Tongue (tissue), 2 donors: Measurements from ENCODE around the gene THSD7B. TPM values are rescaled to one million over a fixed set of nuclear protein-coding genes. Genes with fewer than 3 reads are reported as not detected.
"Not testable (repeated sequence)": the region's sequence is repeated elsewhere in the genome, so short reads cannot be mapped to it uniquely, and the experiment has no call there.

Experiments used
- DNase-seq: peaks from one replicate; pipeline ENCODE4 v3.0.0-alpha.2; 2015
- total RNA-seq: library from RNA; depleted of rRNA; stranded (reverse); fragments of >200 nt; gene quantifications from one replicate; pipeline ENCODE4 v1.2.3, GENCODE V29; 2014

Gene THSD7B
- total RNA-seq, 1 donor from 2014 or later = 9.8 TPM

DNA sequence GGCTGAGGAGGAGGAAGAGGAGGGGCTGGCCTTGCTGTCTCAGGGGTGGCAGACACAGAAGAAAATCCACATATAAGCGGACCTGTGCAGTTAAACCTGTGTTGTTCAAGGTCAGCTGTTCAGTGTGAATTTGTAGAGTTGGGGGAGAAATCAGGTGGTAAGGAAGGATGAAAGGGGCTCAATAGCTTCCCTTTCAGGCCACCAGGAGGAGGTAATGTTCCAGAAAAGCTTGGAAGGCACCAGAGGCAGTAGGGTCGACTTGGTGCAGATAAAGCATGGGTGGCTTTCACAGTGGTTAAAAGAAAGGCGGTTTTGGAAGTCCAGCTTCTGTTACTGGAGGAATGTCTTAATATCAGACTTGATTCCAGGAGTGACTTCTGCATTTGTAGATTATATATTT lies 167.4 kb downstream of the THSD7B start:
- DNase-seq = peak; percentile 25

DNA sequence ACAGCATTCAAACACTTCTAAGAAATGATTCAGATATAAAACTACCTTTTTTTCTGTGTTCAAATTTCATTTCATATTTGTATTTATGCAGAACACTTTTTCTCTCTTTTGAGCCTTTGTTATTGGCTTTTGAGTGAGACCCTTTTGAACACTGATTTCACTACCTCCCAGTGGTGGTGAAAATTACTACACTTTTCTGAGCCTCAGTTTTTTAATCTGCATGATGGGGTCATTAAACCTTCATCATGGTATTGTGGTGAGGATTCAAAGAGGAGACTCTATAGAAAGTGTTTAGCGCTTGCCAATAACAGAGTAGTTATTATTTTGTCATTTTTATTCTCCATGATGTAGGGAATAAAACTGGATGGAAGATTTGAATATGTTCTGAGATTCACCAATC lies 169.8 kb downstream of the THSD7B start:
- no peak for DNase-seq

DNA sequence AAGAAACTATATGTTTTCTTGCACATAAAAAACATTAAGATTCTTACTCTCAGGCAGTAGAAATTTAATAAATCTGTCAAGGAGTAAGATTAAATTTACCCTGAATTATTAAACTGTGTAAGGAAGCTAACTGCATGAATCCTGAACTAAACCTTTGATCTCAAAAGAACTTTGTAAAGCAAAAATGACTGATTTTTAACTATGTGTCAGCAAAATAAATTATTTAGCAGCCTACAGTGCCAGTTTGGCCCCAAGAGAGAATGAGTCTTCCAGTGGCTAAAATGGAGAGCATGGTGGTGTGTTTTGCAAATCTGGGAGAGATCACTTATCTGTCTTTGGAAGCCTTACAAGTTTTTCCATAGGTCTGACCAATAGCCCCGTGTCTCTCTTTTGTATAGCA lies 190.7 kb downstream of the THSD7B start:
- no peak for DNase-seq

DNA sequence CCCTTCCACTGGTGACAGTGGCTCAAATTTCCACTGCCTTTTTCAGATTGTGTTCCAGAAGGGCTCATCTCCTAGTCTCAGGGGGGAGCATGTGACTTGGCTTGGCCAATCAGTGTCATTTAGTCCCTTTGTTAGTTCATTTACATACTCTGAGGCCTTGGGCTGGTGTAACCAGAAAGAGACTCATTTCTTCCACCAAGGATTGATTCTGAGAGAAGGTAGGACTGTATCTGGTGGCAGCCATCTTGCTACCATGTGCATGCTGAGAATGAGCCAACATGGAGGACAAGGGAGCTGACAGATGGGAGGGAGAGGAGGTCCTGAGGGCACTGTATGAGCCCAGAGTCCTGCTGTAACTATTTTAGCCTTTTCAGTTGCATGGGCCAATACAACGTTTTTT lies 191.7 kb downstream of the THSD7B start:
- DNase-seq = no peak

DNA sequence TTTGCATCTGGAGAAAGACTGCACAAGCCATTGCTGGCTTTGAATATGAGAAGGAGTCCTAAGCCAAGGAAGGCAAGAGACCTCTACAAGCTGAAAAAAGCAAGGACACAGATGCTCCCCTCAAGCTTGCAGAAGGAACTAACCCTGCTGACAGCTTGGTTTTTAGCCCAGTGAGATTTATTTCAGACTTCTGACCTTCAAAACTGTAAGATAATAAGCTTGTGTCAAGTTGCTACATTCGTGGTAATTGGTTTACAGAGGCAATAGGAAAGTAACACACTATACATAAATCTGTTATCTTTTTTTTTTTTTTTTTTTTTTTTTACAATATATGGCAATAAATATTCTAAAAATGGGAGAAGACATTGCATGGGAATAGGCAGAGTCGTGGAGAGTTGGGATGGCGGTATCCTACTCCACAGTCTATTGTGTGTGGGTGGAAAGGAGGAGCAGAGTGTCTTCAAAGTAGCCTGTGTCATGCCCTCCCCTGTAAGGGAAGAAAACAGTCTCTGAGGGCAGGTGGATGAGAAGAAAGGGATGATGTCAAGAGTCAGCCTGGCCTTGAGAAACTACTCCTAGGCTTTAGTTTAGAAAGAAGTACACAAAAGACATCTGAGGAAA lies 196.9 kb downstream of the THSD7B start:
- no peak for DNase-seq

DNA sequence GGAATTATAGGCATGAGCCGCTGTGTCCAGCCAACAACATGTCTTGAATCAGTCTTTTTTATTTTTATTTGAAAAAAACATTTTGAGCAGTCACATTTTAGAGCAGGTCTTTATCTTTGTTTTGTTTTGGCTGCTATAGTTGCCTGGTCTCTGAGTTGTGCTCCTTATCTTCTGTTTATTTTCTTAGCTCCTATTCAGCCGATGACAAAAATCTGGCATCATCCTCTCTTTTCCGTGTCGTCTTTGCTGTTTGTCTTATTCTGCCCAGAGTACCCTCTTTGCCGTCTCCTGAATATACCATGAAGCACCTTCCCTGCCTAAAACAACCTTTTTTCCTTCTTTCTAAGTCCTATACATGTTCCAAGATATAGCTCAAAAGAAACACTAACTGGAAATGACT lies 201.1 kb downstream of the THSD7B start:
- DNase-seq = no peak

DNA sequence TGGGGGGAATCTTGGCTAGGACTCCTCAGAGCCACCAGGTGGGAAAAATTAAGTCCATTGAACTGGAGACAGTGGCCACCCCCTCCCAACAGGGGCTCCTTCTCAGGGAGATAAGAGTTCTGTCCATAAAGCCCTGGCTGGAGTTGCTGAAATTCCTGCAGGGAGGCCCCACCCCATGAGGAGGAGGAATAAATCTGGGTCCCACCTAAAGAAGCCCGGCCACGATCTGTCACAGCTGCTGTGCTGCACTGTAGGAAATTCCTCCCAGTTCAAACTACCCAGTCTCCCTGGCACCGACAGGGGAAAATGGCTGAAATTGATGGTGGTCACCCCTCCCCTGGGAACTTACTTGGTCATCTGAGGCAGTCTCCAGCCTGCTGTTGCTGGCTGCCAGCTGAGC lies 215.0 kb downstream of the THSD7B start:
- DNase-seq = no peak

DNA sequence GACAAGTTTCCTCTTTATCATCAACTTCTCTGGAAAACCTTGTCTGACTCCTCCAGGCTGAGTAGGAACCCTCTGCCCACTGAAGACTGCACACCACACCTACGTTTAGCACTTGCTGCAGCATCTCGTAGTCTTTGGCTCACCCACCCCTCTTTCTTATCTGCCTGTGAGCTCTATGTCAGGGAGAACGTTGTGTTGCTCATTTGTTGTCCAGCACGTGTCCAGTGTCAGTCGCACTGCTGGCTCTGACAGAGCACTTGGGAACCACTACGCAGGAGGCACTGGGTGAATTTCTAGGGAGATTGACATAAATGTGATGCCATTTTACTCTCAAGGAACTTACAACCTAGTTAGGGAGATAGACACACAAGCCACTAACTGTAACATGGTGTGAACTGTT lies 216.3 kb downstream of the THSD7B start:
- not testable (repeated sequence) for DNase-seq

DNA sequence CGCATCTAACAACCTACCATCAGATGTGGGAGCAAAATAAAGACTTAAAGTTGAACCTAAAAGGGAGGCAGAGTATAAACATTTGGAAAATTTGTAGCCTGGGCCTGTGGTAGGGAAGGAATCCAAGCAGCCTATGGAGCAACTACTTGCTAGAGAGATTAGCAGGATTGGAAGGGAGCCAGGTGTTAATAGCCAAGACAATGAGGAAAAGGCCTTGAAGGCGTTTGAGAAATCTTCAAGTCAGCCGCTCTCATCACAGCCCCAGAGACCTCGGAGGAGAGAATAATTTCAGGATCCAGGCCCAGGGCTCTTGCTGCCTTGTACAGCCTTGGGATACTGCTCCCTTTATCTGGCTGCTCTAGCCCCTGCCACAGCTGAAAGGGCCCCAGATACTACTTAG lies 219.7 kb downstream of the THSD7B start:
- peak; percentile 2 for DNase-seq

DNA sequence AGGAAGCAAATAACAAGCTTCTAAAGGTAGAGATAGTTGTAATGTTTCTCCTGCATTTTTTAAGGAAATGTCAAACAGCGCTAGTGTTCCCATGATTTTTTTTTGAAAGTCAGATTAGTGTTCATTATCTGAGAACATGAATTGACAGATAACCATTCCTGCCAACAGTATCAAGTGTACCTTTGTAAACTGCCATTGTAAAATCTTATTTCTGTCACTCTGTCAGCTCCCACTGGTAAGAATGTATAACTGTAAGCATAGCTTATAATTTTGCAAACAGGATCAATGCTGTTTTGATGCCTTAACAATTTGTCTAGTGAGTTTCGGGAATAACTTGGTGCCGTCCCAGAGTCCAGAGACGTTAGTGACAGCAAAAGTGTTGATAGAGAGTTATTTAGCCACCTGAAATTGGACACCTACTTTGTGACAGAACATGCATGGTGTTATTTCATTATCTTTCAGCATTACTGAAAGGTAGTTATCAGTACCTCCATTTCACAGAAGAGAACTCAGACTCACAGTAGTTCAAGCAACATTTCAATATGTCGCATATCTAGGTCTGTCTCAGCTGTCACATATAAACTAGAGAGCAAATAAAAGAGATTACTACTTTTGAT lies 221.4 kb downstream of the THSD7B start:
- no peak for DNase-seq

DNA sequence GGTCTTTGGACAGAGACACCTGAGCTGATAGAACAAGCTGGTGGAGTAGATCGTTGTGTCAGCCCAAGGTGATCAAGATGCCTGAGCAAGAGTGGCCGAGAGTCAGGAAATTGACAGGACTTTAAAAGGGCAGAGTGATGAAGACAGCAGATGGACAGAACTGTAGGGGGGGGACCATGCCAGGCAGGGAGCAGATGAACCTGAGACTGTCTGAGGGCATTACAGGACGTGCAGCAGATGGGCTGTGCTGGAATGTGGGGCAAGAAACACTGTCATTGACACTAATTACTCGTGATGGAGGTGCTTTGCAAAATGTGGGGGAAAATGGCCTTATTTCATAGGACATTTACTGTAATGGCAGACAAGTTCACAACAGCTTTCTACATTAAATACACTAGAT lies 225.0 kb downstream of the THSD7B start:
- no peak for DNase-seq

DNA sequence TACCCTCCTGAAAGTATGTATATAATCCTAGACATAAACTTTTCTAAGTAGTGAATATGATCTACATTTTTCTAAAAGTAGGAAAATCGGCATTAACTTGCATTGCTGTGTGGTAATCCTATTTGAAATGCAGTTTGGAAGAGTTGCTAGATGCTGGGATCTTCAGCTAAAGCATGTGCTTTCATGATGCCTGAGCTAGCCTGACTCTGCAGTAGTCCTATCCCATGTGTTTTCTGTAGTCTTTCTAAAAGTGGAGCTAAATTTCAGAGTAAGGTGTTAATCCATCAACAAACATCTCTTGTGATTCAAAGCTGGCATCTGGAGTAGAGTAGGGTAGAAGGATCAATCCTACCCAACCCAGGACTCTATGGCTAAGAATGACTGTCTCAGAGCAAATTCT lies 229.4 kb downstream of the THSD7B start:
- no peak for DNase-seq

DNA sequence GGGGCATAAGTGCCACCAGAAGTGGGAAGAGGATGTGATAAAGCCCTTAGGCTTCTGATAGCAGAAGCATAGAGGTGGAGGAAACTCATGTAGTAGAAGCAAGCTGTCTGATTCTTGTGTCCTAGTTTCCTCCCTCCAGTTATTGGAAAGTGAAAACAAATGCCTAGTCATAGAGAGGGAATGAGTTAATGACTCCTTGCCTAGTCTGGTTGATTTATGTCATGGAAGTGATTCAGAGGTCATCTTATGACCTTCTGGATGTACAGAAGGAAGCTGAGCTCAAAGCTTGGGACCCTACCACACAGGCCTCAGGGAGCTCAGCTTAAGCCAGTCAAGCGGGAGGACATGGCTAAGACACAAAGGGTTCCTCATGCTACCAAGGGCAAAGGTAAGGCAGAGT lies 232.2 kb downstream of the THSD7B start:
- DNase-seq = no peak

DNA sequence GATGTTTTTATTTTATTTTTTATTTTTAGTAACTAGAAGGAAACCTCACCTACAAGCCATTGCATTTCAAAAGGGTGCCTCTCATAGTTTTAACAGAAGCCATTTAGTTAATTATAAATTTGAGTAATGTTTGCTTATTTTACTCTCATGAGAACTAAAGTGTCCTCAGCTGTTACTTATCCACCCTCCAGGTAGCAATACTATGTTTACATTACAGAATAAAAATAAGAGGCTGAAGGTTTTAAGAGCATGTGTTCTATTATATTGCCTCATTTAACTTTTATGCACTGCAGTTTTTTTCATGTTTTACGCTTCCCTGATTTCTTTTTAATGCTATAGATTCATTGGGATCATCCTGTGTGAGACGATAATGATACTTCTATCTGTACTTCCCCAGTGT lies 235.5 kb downstream of the THSD7B start:
- DNase-seq = no peak

DNA sequence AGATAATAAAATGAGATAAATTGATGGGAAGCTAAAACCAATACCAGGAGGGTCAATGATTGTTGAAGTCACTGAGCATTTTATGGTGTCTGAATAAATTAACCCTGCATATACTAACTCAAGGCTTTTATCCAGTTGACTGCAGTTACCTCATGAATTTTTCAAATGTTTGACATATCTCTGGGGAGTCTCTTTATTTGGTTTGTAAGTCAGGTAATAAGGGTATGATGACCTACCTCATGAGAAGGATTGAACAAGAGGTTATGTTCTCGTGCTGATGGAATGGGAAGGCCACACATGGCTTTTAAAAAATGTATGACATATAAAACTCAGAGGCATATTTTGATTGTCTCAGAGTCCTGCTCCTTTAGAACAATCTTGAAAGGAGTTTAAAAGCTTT lies 237.6 kb downstream of the THSD7B start:
- no peak for DNase-seq

DNA sequence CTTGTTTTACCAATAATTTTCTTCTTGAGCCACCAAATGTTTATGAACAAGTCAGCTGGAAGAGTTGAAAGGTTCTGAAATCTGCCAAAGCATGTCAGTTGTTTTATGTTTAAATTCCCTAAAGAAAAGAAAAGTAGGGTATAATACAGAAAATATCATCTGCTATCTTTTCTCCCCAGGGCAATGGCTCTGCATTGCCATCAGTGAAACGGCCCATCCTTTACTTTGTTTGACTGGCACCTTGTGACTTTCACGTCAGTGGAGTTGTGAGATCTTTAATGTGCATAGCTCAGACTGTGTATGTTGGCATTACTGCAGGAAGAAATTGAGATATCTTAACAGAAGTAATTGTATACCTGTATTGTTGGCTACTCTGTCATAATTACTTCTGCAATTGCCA lies 239.9 kb downstream of the THSD7B start:
- DNase-seq = no peak

DNA sequence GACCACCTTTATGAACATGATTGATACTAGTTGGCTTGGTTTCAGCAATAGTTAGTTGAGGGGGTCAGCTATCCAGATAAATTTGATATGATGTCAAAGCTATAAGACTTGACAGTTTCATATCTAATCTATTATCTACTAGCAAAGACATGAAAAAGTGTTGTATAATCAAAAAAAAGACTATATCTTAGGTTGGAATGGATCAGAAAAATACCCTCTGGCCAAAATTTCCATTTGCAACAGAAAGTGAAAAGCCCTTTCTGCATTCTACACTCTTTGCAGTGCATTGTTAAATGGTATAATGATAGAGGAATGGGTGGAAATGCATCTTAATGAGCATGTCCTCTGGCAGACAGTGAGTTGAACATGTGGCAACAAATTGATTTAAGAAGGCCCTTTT lies 242.6 kb downstream of the THSD7B start:
- DNase-seq = no peak

DNA sequence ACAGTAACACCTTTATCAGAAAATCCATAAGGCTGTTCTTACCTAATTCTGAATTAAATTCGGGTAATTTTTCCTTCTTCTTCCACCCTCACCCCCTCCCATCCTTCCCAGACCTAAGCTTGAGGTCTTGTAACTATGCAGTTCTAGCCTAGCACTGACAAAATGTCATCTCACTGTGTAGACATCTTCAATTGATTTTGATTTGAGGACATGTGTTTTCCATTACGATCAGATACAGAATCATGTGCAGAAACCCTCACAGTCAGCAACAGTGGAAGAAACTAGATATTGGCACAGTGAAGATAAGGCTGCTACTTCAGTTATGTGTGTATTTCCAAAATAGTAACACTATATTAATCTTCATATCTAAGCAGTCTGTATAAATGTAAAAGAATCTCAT lies 244.6 kb downstream of the THSD7B start:
- DNase-seq = no peak

DNA sequence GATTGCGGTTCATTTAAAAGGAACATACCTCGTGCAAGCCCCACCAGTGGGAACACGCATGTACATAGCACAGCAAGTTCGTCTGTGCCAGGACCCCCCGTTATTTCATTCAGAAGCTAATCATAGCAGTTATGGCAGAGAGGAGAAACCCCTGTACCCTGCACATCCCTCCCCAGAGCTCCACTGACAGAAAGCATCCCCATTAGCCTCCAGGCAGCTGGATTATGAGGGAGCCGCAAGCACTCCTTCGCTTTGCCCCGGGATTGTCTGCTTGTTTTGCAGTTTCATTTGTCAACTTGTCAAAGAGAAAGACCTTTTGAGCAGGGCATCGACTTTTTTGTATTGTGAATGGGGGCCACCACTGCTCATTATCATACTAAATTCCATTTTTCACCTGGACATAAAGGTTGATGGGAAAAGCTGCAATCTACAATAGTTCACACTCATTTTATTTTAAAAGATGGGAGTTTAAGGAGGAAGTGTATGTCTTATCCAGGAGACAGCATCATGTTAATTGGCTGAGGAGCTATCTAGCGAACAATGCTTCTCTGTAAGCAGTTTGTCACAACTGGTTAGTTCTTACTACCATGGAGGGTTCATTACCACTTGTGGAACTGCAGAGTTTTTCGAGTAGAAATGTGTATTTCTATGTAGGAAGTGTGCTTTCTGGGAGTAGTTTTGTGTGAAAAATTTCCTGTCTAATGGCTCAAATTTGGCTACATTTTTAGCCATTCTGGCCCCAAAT lies 255.3 kb downstream of the THSD7B start:
- no peak for DNase-seq

DNA sequence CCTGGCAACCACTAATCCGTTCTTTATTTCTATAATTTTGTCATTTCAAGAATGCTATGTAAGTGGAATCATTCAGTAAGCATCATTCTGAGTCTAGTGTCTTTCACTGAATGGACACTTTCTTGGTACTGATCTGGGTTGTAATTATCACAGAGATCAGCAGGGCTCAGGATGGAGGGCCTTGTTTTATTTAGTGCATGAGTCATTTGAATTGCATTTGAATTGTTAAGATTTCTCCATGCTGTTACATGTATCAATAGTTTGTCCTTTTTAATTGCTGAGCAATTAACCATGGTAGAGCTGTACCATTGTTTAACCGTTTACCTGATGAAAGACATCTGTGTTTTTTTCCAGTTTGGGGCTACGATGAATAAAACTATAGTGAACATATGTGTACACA lies 256.4 kb downstream of the THSD7B start:
- no peak for DNase-seq

DNA sequence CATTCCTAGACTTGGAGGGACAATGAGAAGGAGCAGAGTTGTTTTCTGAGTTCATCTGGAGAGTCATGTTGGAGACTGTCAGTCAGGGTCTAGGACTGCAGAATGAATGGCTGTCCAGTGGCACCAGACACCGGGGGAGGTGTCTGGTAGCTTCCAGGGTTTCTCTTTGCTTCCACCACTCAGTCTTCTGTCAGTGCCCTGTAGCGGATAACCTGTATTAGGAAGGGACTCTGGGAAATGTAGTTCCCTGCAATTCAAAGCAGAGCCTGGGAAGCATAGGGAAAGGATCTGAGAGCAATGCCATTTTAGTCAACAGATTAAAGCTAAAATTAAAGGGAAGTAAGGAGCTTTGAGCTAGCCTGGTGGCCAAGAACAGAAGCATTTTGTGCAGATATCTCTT lies 257.9 kb downstream of the THSD7B start:
- DNase-seq = no peak

DNA sequence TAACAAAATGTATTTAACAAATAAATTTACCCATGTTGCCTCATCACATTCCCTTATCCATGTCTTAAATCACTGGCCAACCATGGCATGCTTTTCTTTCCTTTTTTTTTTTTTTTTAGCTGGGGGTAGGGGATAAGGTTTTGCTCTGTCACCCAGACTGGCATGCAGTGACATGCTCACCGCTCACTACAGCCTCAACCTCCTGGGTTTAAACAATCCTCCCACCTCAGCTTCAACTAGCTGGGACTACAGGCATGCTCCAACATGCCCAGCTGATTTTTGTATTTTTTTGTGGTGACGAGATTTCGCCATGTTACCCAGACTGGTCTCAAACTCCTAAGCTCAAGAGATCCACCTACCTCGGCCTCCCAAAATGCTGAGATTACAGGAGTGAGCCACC lies 266.4 kb downstream of the THSD7B start:
- no peak for DNase-seq

DNA sequence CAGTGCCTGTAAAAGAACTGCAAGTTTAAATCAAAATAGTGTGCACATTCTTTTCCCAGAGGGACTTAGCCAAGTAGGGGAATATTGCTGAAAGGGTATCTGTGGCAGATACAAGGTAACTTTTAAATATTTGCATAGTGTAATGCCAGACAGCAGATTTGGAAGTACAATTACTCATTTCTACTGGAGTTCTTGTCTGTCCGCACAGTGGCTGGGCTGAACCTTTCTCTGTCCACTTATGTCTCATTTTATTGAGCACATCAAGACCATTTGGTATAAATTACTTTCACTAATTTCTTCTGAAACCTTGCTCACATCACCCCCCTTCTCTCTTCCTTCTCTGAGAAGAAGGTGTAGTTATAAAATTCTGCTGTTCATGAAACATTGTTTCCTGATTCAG lies 271.3 kb downstream of the THSD7B start:
- DNase-seq = no peak
